GM12878 (cell line): Measurements from ENCODE around the gene HOOK1.

Experiments
- ATF3 ChIP-seq: IDR thresholded peaks from 2 replicates; pipeline ENCODE4 v1.6.1; 2011; ENCODE audit warnings: low read depth, mild to moderate bottlenecking, low read length, moderate library complexity, borderline replicate concordance; ENCODE audit errors: extremely low read depth
- BHLHE40 ChIP-seq, 2 experiments: fragments of 450-650 bp in 1 of 2; IDR thresholded peaks; 2 replicates each; pipeline ENCODE4 v1.6.1; 2011 to 2017; ENCODE audit warnings: low read depth in 2 of 2, borderline replicate concordance in 1 of 2, improper control_type of control experiment in 1 of 2, low read length in 1 of 2, mild to moderate bottlenecking in 1 of 2
- CTCF ChIP-seq, 3 experiments: IDR thresholded peaks in 2 of 3; conservative IDR thresholded peaks in 1 of 3; 2 replicates each; pipeline ENCODE4 v1.5.1; 2011; ENCODE audit warnings: low read depth in 3 of 3, low read length in 3 of 3, mild to moderate bottlenecking in 3 of 3, control low read depth in 2 of 3, moderate library complexity in 2 of 3, inconsistent platforms in 1 of 3, mixed read lengths in 1 of 3; ENCODE audit not compliant: control insufficient read depth in 2 of 3, insufficient read depth in 1 of 3; ENCODE audit errors: extremely low read depth in 1 of 3
- E2F4 ChIP-seq: IDR thresholded peaks from 2 replicates; pipeline ENCODE4 v1.6.1; 2012; ENCODE audit warnings: low read depth, low read length, improper control_type of control experiment
- EP300 ChIP-seq, 2 experiments: fragments of 150-350 bp in 1 of 2; IDR thresholded peaks; 2 replicates each; pipeline ENCODE4 v1.6.1; 2011 to 2012; ENCODE audit warnings: low read depth in 2 of 2, low read length in 2 of 2, borderline replicate concordance in 1 of 2, improper control_type of control experiment in 1 of 2, inconsistent platforms in 1 of 2; ENCODE audit not compliant: control insufficient read depth in 1 of 2
- ETV6 ChIP-seq, 2 experiments: fragments of 450-650 bp in 1 of 2; IDR thresholded peaks in 1 of 2; conservative IDR thresholded peaks in 1 of 2; 2 replicates each; pipeline ENCODE4 v1.6.1; 2014; ENCODE audit warnings: antibody characterized with exemption in 1 of 2, borderline replicate concordance in 1 of 2, low read depth in 1 of 2, mild to moderate bottlenecking in 1 of 2, moderate library complexity in 1 of 2
- HCFC1 ChIP-seq: fragments of 150-350 bp; IDR thresholded peaks from 2 replicates; pipeline ENCODE4 v1.6.1; 2014; ENCODE audit warnings: low read length
- MXI1 ChIP-seq: fragments of 150-350 bp; IDR thresholded peaks from 2 replicates; pipeline ENCODE4 v1.6.1; 2011; ENCODE audit warnings: low read depth, mild to moderate bottlenecking, inconsistent platforms, low read length, improper control_type of control experiment
- SMC3 ChIP-seq: IDR thresholded peaks from 2 replicates; pipeline ENCODE4 v1.6.1; 2011; ENCODE audit warnings: low read length, improper control_type of control experiment, borderline replicate concordance
- SUPT20H ChIP-seq: IDR thresholded peaks from 2 replicates; pipeline ENCODE4 v1.6.1; 2011; ENCODE audit warnings: low read depth, mild to moderate bottlenecking, low read length, moderate library complexity, borderline replicate concordance; ENCODE audit not compliant: control insufficient read depth
- TAF1 ChIP-seq: IDR thresholded peaks from 2 replicates; pipeline ENCODE4 v1.6.1; 2011; ENCODE audit warnings: mild to moderate bottlenecking, low read depth, low read length, borderline replicate concordance

GRCh38 chr1:59903141-59903754 lies 88.5 kb downstream of the HOOK1 start:
- TF ChIP-seq EP300 (IDR thresholded peaks at IDR 0.05; ENCODE audit: borderline replicate concordance in 1 of 2, control insufficient read depth in 1 of 2, low read depth in 2 of 2, low read length in 2 of 2) (no peak), CTCF (IDR thresholded peaks at IDR 0.05 in 2 of 3, conservative IDR thresholded peaks at IDR 0.05 in 1 of 3; ENCODE audit: control insufficient read depth in 2 of 3, extremely low read depth in 1 of 3, insufficient read depth in 1 of 3, low read depth in 3 of 3, low read length in 3 of 3) (peak; percentile 39 to 48 (median 40); a peak in 4 of 6 replicates), MXI1 (no peak), HCFC1 (no peak), BHLHE40 (IDR thresholded peaks at IDR 0.05; ENCODE audit: borderline replicate concordance in 1 of 2, low read depth in 2 of 2, low read length in 1 of 2) (no peak), SMC3 (no peak; the same call in 1 of the 2 replicates), ATF3 (no peak), SUPT20H (no peak), E2F4 (no peak), TAF1 (no peak), ETV6 (conservative IDR thresholded peaks at IDR 0.05 in 1 of 2, IDR thresholded peaks at IDR 0.05 in 1 of 2; ENCODE audit: borderline replicate concordance in 1 of 2, low read depth in 1 of 2) (no peak)
